PC-3 (cell line): Measurements from ENCODE around the gene LMBRD1.

Experiments used
- CTCF ChIP-seq: fragments of 300-600 bp; sonication (generic); conservative IDR thresholded peaks from 2 replicates; pipeline ENCODE4 v1.5.1; 2017; ENCODE audit warnings: antibody characterized with exemption, low read depth, mild to moderate bottlenecking, low read length
- EZH2 ChIP-seq: fragments of 300-600 bp; sonication (generic); IDR thresholded peaks from one replicate; pipeline ENCODE4 v1.6.1; 2017; ENCODE audit warnings: antibody characterized with exemption, mild to moderate bottlenecking, low read length; ENCODE audit not compliant: unreplicated experiment

- no peak for TF ChIP-seq CTCF
- TF ChIP-seq EZH2 = no peak
Observed at GRCh38 chr6:69704916-69705315, 91.9 kb downstream of the LMBRD1 start.
